ENCODE data around the gene DAB1.

DNA sequence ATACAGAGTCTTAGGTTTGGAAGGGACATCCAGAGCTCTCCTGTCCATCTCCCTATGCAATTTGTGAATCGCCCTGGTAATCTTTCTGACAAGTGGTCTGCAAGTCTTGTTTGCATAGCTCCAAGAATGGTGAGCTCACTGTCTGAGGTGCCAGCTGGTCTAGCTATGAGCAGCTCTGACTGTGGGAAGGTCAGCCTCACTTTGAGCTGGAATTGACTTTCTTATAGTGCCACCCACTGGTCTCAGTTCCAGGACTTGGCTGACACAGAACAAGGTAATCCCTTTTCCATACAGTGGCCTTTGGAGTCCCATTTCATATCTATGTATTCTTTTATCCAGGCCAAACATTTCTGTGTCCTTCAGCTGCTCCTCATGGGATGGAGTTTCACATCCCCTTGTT, 362.5 kb downstream of the DAB1 start:
- TF ChIP-seq POLR2A (IDR thresholded peaks at IDR 0.05) (no peak), POLR2AphosphoS5 (IDR thresholded peaks at IDR 0.05) (no peak), EP300 (IDR thresholded peaks at IDR 0.05) (no peak)
- TF ChIP-seq, protein P1, sequence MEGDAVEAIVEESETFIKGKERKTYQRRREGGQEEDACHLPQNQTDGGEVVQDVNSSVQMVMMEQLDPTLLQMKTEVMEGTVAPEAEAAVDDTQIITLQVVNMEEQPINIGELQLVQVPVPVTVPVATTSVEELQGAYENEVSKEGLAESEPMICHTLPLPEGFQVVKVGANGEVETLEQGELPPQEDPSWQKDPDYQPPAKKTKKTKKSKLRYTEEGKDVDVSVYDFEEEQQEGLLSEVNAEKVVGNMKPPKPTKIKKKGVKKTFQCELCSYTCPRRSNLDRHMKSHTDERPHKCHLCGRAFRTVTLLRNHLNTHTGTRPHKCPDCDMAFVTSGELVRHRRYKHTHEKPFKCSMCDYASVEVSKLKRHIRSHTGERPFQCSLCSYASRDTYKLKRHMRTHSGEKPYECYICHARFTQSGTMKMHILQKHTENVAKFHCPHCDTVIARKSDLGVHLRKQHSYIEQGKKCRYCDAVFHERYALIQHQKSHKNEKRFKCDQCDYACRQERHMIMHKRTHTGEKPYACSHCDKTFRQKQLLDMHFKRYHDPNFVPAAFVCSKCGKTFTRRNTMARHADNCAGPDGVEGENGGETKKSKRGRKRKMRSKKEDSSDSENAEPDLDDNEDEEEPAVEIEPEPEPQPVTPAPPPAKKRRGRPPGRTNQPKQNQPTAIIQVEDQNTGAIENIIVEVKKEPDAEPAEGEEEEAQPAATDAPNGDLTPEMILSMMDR (IDR thresholded peaks at IDR 0.05) = no peak

Data from upper lobe of left lung (tissue), 4 donors.